GM23338 (cell line): ENCODE measurements around the gene SREK1. TPM values are rescaled to one million over a fixed set of nuclear protein-coding genes. Genes with fewer than 3 reads are reported as not detected.

Experiments
- ATAC-seq: fragments of 200-7000 bp; cut with Tn5 transposase; 3 replicates; pipeline ENCODE4 v1.9.1; 2020
- DNase-seq: peaks from one replicate; pipeline ENCODE4 v3.0.0-alpha.2; 2015; ENCODE audit warnings: low spot score
- H2AFZ ChIP-seq: fragments of 200-600 bp; sonication (generic); 2 replicates; pipeline ENCODE4 v1.8.0; 2016; ENCODE audit warnings: antibody characterized with exemption, mild to moderate bottlenecking, moderate library complexity
- H3F3A ChIP-seq: fragments of 200-600 bp; sonication (generic); replicated peaks from 2 replicates; pipeline ENCODE4 v1.8.0; 2017; ENCODE audit warnings: antibody characterized with exemption, mixed run types, low read depth
- H3K27ac ChIP-seq: fragments of 200-600 bp; sonication (generic); 2 replicates; pipeline ENCODE4 v1.6.1; 2016; ENCODE audit warnings: low read depth
- H3K27me3 ChIP-seq: fragments of 200-600 bp; sonication (generic); 2 replicates; pipeline ENCODE4 v1.8.0; 2016; ENCODE audit warnings: mild to moderate bottlenecking, mixed run types, moderate library complexity; ENCODE audit not compliant: insufficient read depth
- H3K36me3 ChIP-seq: fragments of 200-600 bp; sonication (generic); 2 replicates; pipeline ENCODE4 v1.8.0; 2016; ENCODE audit warnings: mild to moderate bottlenecking; ENCODE audit not compliant: insufficient read depth
- H3K4me1 ChIP-seq: fragments of 200-600 bp; sonication (generic); 2 replicates; pipeline ENCODE4 v1.8.0; 2016; ENCODE audit warnings: mild to moderate bottlenecking, moderate library complexity; ENCODE audit not compliant: insufficient read depth
- H3K4me2 ChIP-seq: fragments of 200-600 bp; sonication (generic); 2 replicates; pipeline ENCODE4 v1.7.1; 2017; ENCODE audit warnings: mixed run types
- H3K4me3 ChIP-seq: fragments of 200-600 bp; sonication (generic); 2 replicates; pipeline ENCODE4 v1.6.1; 2016; ENCODE audit warnings: mixed run types
- H3K79me2 ChIP-seq: fragments of 200-600 bp; sonication (generic); replicated peaks from 2 replicates; pipeline ENCODE4 v1.8.0; 2017; ENCODE audit warnings: mild to moderate bottlenecking; ENCODE audit not compliant: insufficient read depth
- H3K9me2 ChIP-seq: fragments of 200-600 bp; sonication (generic); 2 replicates; pipeline ENCODE4 v1.8.0; 2017; ENCODE audit not compliant: insufficient read depth
- H4K20me1 ChIP-seq: fragments of 200-600 bp; sonication (generic); replicated peaks from 2 replicates; pipeline ENCODE4 v1.8.0; 2017; ENCODE audit warnings: mild to moderate bottlenecking; ENCODE audit not compliant: insufficient read depth
- H3K27ac Mint-ChIP-seq: 2 replicates; pipeline ENCODE4 v1.8.0; 2020; ENCODE audit warnings: inconsistent platforms, mild to moderate bottlenecking, moderate library complexity, mixed read lengths
- H3K27me3 Mint-ChIP-seq: 3 replicates; pipeline ENCODE4 v1.8.0; 2022; ENCODE audit warnings: low read depth, mild to moderate bottlenecking, moderate library complexity, mixed read lengths, inconsistent platforms; ENCODE audit not compliant: insufficient read depth, poor library complexity
- H3K36me3 Mint-ChIP-seq: 3 replicates; pipeline ENCODE4 v1.8.0; 2021; ENCODE audit warnings: low read depth, mild to moderate bottlenecking, inconsistent platforms, moderate library complexity, mixed read lengths
- H3K4me1 Mint-ChIP-seq: 3 replicates; pipeline ENCODE4 v1.8.0; 2020; ENCODE audit warnings: mild to moderate bottlenecking, inconsistent platforms, mixed read lengths
- H3K4me3 Mint-ChIP-seq: 3 replicates; pipeline ENCODE4 v1.8.0; 2021; ENCODE audit warnings: moderate library complexity, mild to moderate bottlenecking, inconsistent platforms, mixed read lengths
- H3K9me3 Mint-ChIP-seq: 3 replicates; pipeline ENCODE4 v1.8.0; 2020; ENCODE audit warnings: moderate library complexity, mild to moderate bottlenecking, inconsistent platforms, mixed read lengths
- CREB1 ChIP-seq: fragments of 250-450 bp; sonication (Bioruptor Pico); IDR thresholded peaks from 2 replicates; pipeline ENCODE4 v1.5.0; 2020; ENCODE audit warnings: low read depth, mild to moderate bottlenecking, moderate library complexity
- EZH2 ChIP-seq: fragments of 200-600 bp; sonication (generic); IDR thresholded peaks from one replicate; pipeline ENCODE4 v1.8.0; 2017; ENCODE audit warnings: antibody characterized with exemption, mild to moderate bottlenecking, low read depth; ENCODE audit not compliant: unreplicated experiment
- EZH2phosphoT487 ChIP-seq: fragments of 200-600 bp; sonication (generic); IDR thresholded peaks from one replicate; pipeline ENCODE4 v1.8.1; 2018; ENCODE audit warnings: antibody characterized with exemption; ENCODE audit not compliant: unreplicated experiment
- JUNB ChIP-seq: IDR thresholded peaks from one replicate; pipeline ENCODE4 v1.6.1; 2016; ENCODE audit warnings: antibody characterized with exemption; ENCODE audit not compliant: unreplicated experiment
- NANOG ChIP-seq: IDR thresholded peaks from 2 replicates; pipeline ENCODE4 v1.6.1; 2016; ENCODE audit warnings: antibody characterized with exemption, borderline replicate concordance
- POLR2AphosphoS5 ChIP-seq: IDR thresholded peaks from 2 replicates; pipeline ENCODE4 v1.6.1; 2016; ENCODE audit warnings: antibody characterized with exemption, low read depth
- STAT1 ChIP-seq: IDR thresholded peaks from one replicate; pipeline ENCODE4 v1.6.1; 2016; ENCODE audit warnings: antibody characterized with exemption; ENCODE audit not compliant: unreplicated experiment
- ZNF114 ChIP-seq: fragments of 250-450 bp; sonication (Bioruptor Pico); IDR thresholded peaks from 2 replicates; pipeline ENCODE4 v1.5.0; 2020; ENCODE audit warnings: mild to moderate bottlenecking, moderate library complexity
- ZNF331 ChIP-seq: fragments of 250-450 bp; sonication (Bioruptor Pico); IDR thresholded peaks from 2 replicates; pipeline ENCODE4 v1.5.0; 2020; ENCODE audit warnings: low read depth, mild to moderate bottlenecking, moderate library complexity
- polyA plus RNA-seq: library from polyadenylated mRNA; unstranded; fragments of >200 nt; fragmentation: Nextera tagmentation; extraction: Ambion mirVana; gene quantifications from 2 replicates; pipeline ENCODE4 v1.2.1, GENCODE V29; 2016
- total RNA-seq: library from RNA; depleted of rRNA; stranded (reverse); fragments of >200 nt; shearing (Covaris generic); gene quantifications from 2 replicates; pipeline ENCODE4 v1.2.3, GENCODE V29; 2014
- TF ChIP-seq, protein P1 (sequence below): IDR thresholded peaks from one replicate; pipeline ENCODE4 v1.6.1; 2018; ENCODE audit warnings: antibody characterized with exemption; ENCODE audit not compliant: unreplicated experiment
- TF ChIP-seq, protein P2 (sequence below), 2 experiments: fragments of 200-600 bp in 1 of 2; sonication (generic) in 1 of 2; conservative IDR thresholded peaks; 2 replicates each; pipeline versions ENCODE4 v1.5.1 to v1.6.1; 2016 to 2017; ENCODE audit warnings: antibody characterized with exemption in 2 of 2, low read depth in 2 of 2, mild to moderate bottlenecking in 2 of 2, moderate library complexity in 1 of 2
- TF ChIP-seq, protein P3 (sequence below): fragments of 250-450 bp; sonication (Bioruptor Pico); IDR thresholded peaks from 2 replicates; pipeline ENCODE4 v1.5.0; 2020; ENCODE audit warnings: mild to moderate bottlenecking, moderate library complexity
- TF ChIP-seq, protein P4 (sequence below): IDR thresholded peaks from 2 replicates; pipeline ENCODE4 v1.6.1; 2016; ENCODE audit warnings: antibody characterized with exemption

Gene SREK1
- total and polyA plus RNA-seq, 2 experiments from 2014 or later: 64.3 to 66.4 TPM

DNA sequence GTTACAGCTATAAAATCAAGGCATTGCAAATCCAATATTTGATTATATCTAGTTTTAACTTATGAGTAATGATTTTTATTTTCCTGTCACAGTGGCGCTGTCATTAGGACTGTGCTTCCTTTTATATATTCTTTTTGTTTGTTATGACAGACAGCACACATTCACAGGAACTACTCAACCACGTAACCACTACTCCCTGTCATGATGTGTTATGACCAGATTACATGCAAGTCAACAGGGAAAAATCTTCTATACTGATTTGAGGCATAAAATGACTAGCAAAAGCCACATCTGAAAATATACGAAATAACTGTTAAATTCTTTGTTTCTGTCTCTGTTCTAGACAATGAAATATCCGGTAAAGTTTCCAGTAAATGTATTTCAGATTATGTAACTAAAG, 25.4 kb downstream of the SREK1 start:
- Histone ChIP-seq H3K27me3 (no peaks in the 10 kb centered on the region), H3K4me3 (no peak overlapping the region), H3K36me3 (peaks cover 12% of the 10 kb centered on the region; the same call in 1 of the 2 replicates), H3K79me2 (no peaks in the 10 kb centered on the region), H2AFZ (no peak overlapping the region), H3K4me2 (no peak overlapping the region), H3F3A (no peaks in the 10 kb centered on the region), H4K20me1 (no peaks in the 10 kb centered on the region), H3K4me1 (no peaks in the 10 kb centered on the region), H3K9me2 (no peaks in the 10 kb centered on the region), H3K27ac (0 out of 2 replicates have a peak overlapping the region, but pooled peaks have one; percentile 2)
- H3K27ac Mint-ChIP-seq: no peak overlapping the region
- no peak overlapping the region for H3K4me3 Mint-ChIP-seq
- DNase-seq (no peak), ATAC-seq (no peak)
- no peaks in the 10 kb centered on the region for H3K27me3 Mint-ChIP-seq
- TF ChIP-seq, protein P1, sequence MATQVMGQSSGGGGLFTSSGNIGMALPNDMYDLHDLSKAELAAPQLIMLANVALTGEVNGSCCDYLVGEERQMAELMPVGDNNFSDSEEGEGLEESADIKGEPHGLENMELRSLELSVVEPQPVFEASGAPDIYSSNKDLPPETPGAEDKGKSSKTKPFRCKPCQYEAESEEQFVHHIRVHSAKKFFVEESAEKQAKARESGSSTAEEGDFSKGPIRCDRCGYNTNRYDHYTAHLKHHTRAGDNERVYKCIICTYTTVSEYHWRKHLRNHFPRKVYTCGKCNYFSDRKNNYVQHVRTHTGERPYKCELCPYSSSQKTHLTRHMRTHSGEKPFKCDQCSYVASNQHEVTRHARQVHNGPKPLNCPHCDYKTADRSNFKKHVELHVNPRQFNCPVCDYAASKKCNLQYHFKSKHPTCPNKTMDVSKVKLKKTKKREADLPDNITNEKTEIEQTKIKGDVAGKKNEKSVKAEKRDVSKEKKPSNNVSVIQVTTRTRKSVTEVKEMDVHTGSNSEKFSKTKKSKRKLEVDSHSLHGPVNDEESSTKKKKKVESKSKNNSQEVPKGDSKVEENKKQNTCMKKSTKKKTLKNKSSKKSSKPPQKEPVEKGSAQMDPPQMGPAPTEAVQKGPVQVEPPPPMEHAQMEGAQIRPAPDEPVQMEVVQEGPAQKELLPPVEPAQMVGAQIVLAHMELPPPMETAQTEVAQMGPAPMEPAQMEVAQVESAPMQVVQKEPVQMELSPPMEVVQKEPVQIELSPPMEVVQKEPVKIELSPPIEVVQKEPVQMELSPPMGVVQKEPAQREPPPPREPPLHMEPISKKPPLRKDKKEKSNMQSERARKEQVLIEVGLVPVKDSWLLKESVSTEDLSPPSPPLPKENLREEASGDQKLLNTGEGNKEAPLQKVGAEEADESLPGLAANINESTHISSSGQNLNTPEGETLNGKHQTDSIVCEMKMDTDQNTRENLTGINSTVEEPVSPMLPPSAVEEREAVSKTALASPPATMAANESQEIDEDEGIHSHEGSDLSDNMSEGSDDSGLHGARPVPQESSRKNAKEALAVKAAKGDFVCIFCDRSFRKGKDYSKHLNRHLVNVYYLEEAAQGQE: no peak
- TF ChIP-seq POLR2AphosphoS5 (no peak), EZH2 (no peak), EZH2phosphoT487 (no peak), STAT1 (no peak), ZNF331 (CRISPR knock-in tag) (no peak), NANOG (no peak), CREB1 (no peak), JUNB (no peak), ZNF114 (CRISPR knock-in tag) (no peak)
- TF ChIP-seq, protein P2, sequence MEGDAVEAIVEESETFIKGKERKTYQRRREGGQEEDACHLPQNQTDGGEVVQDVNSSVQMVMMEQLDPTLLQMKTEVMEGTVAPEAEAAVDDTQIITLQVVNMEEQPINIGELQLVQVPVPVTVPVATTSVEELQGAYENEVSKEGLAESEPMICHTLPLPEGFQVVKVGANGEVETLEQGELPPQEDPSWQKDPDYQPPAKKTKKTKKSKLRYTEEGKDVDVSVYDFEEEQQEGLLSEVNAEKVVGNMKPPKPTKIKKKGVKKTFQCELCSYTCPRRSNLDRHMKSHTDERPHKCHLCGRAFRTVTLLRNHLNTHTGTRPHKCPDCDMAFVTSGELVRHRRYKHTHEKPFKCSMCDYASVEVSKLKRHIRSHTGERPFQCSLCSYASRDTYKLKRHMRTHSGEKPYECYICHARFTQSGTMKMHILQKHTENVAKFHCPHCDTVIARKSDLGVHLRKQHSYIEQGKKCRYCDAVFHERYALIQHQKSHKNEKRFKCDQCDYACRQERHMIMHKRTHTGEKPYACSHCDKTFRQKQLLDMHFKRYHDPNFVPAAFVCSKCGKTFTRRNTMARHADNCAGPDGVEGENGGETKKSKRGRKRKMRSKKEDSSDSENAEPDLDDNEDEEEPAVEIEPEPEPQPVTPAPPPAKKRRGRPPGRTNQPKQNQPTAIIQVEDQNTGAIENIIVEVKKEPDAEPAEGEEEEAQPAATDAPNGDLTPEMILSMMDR (conservative IDR thresholded peaks at IDR 0.05; ENCODE audit: low read depth in 2 of 2): no peak
- TF ChIP-seq, protein P3, sequence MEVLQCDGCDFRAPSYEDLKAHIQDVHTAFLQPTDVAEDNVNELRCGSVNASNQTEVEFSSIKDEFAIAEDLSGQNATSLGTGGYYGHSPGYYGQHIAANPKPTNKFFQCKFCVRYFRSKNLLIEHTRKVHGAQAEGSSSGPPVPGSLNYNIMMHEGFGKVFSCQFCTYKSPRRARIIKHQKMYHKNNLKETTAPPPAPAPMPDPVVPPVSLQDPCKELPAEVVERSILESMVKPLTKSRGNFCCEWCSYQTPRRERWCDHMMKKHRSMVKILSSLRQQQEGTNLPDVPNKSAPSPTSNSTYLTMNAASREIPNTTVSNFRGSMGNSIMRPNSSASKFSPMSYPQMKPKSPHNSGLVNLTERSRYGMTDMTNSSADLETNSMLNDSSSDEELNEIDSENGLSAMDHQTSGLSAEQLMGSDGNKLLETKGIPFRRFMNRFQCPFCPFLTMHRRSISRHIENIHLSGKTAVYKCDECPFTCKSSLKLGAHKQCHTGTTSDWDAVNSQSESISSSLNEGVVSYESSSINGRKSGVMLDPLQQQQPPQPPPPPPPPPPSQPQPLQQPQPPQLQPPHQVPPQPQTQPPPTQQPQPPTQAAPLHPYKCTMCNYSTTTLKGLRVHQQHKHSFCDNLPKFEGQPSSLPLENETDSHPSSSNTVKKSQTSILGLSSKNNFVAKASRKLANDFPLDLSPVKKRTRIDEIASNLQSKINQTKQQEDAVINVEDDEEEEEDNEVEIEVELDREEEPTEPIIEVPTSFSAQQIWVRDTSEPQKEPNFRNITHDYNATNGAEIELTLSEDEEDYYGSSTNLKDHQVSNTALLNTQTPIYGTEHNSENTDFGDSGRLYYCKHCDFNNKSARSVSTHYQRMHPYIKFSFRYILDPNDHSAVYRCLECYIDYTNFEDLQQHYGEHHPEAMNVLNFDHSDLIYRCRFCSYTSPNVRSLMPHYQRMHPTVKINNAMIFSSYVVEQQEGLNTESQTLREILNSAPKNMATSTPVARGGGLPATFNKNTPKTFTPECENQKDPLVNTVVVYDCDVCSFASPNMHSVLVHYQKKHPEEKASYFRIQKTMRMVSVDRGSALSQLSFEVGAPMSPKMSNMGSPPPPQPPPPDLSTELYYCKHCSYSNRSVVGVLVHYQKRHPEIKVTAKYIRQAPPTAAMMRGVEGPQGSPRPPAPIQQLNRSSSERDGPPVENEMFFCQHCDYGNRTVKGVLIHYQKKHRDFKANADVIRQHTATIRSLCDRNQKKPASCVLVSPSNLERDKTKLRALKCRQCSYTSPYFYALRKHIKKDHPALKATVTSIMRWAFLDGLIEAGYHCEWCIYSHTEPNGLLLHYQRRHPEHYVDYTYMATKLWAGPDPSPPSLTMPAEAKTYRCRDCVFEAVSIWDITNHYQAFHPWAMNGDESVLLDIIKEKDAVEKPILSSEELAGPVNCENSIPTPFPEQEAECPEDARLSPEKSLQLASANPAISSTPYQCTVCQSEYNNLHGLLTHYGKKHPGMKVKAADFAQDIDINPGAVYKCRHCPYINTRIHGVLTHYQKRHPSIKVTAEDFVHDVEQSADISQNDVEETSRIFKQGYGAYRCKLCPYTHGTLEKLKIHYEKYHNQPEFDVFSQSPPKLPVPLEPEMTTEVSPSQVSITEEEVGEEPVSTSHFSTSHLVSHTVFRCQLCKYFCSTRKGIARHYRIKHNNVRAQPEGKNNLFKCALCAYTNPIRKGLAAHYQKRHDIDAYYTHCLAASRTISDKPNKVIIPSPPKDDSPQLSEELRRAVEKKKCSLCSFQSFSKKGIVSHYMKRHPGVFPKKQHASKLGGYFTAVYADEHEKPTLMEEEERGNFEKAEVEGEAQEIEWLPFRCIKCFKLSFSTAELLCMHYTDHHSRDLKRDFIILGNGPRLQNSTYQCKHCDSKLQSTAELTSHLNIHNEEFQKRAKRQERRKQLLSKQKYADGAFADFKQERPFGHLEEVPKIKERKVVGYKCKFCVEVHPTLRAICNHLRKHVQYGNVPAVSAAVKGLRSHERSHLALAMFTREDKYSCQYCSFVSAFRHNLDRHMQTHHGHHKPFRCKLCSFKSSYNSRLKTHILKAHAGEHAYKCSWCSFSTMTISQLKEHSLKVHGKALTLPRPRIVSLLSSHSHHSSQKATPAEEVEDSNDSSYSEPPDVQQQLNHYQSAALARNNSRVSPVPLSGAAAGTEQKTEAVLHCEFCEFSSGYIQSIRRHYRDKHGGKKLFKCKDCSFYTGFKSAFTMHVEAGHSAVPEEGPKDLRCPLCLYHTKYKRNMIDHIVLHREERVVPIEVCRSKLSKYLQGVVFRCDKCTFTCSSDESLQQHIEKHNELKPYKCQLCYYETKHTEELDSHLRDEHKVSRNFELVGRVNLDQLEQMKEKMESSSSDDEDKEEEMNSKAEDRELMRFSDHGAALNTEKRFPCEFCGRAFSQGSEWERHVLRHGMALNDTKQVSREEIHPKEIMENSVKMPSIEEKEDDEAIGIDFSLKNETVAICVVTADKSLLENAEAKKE (CRISPR knock-in tag): no peak
- TF ChIP-seq, protein P4, sequence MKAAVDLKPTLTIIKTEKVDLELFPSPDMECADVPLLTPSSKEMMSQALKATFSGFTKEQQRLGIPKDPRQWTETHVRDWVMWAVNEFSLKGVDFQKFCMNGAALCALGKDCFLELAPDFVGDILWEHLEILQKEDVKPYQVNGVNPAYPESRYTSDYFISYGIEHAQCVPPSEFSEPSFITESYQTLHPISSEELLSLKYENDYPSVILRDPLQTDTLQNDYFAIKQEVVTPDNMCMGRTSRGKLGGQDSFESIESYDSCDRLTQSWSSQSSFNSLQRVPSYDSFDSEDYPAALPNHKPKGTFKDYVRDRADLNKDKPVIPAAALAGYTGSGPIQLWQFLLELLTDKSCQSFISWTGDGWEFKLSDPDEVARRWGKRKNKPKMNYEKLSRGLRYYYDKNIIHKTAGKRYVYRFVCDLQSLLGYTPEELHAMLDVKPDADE: no peak
- peaks cover 35% of the 10 kb centered on the region for H3K36me3 Mint-ChIP-seq
- H3K9me3 Mint-ChIP-seq: no peaks in the 10 kb centered on the region
- H3K4me1 Mint-ChIP-seq: no peaks in the 10 kb centered on the region
